Esophagus squamous epithelium (tissue), 5 donors: ENCODE data around the gene ADD3. TPM values are rescaled to one million over a fixed set of nuclear protein-coding genes. Genes with fewer than 3 reads are reported as not detected.

Source experiments
- DNase-seq: peaks from one replicate; lab custom pipeline; 2025; lab: John Stamatoyannopoulos, UW
- H3K27ac ChIP-seq, 4 donors: fragments of 200-600 bp; sonication (generic); one replicate each; pipeline ENCODE4 v1.5.1; 2016 to 2019; ENCODE audit warnings: mild to moderate bottlenecking in 1 of 4
- H3K27me3 ChIP-seq, 4 donors: fragments of 200-600 bp; sonication (generic); 1 replicate in 3 of 4; 2 replicates in 1 of 4; pipeline versions ENCODE4 v1.5.1 to v1.6.0; 2017 to 2021; ENCODE audit warnings: antibody characterized with exemption in 1 of 4
- H3K36me3 ChIP-seq, 3 donors: fragments of 200-600 bp; sonication (generic); one replicate each; pipeline ENCODE4 v1.5.1; 2016 to 2019
- H3K4me1 ChIP-seq, 3 donors: fragments of 200-600 bp; sonication (generic); one replicate each; pipeline ENCODE4 v1.5.1; 2017 to 2019
- H3K4me3 ChIP-seq, 4 donors: fragments of 200-600 bp; sonication (generic); 1 replicate in 3 of 4; 2 replicates in 1 of 4; pipeline ENCODE4 v1.5.1; 2016 to 2019; ENCODE audit warnings: mild to moderate bottlenecking in 2 of 4, moderate library complexity in 1 of 4
- H3K9me3 ChIP-seq, 3 donors: fragments of 200-600 bp; sonication (generic); one replicate each; pipeline ENCODE4 v1.5.1; 2016 to 2019
- POLR2A ChIP-seq, 4 donors: fragments of 450-650 bp; IDR thresholded peaks; one replicate each; pipeline ENCODE4 v1.6.1; 2017; ENCODE audit warnings: antibody characterized with exemption in 4 of 4, mild to moderate bottlenecking in 4 of 4, moderate library complexity in 3 of 4
- WGBS, 2 donors: methylation state at CpG; one replicate each; pipeline ENCODE4 v1.1.5; 2018; 5-methylcytosine and 5-hydroxymethylcytosine counted together
- intact Hi-C: fragments of 100-400 bp; cut with DNase I; formaldehyde crosslinking; loops from one replicate; pipeline ENCODE4 v1.15.0; 2022
- total RNA-seq, 4 donors: library from RNA; depleted of rRNA; stranded (reverse); fragments of >200 nt; gene quantifications; one replicate each; pipeline ENCODE4 v1.1.0, GENCODE V29; 2016
- TF ChIP-seq, protein P1 (sequence below), 6 experiments: fragments of 450-650 bp in 4 of 6; fragments of 200-600 bp in 2 of 6; sonication (generic) in 2 of 6; IDR thresholded peaks; one replicate each; pipeline ENCODE4 v1.5.1; 2016 to 2019; ENCODE audit warnings: antibody characterized with exemption in 6 of 6, mild to moderate bottlenecking in 4 of 6, moderate library complexity in 4 of 6
- donor health status: DM: yes; HTN: yes; CAD: no.

Gene ADD3
- total RNA-seq, 4 donors from 2014 or later: 52.5 to 214 (median 145) TPM

DNA sequence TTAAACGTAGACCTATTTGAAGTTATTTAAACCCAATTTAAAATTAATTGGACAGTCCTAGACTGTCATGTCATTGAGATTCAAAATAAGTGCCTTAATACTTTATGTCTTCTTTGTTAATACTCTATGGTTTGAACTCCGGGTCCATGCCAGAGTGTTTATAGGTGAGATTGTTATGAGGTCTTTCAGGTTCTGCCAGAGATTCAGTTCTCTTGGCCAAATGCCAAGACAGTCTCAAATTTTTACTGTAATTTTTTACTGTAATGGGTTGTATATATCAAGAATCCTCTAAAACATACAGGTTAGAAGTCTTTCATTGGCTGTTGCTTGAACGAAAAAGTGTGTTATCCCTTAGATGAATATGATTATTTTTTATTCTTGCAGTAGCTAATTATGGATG lies 3.9 kb downstream of the ADD3 start:
- TF ChIP-seq, protein P1, sequence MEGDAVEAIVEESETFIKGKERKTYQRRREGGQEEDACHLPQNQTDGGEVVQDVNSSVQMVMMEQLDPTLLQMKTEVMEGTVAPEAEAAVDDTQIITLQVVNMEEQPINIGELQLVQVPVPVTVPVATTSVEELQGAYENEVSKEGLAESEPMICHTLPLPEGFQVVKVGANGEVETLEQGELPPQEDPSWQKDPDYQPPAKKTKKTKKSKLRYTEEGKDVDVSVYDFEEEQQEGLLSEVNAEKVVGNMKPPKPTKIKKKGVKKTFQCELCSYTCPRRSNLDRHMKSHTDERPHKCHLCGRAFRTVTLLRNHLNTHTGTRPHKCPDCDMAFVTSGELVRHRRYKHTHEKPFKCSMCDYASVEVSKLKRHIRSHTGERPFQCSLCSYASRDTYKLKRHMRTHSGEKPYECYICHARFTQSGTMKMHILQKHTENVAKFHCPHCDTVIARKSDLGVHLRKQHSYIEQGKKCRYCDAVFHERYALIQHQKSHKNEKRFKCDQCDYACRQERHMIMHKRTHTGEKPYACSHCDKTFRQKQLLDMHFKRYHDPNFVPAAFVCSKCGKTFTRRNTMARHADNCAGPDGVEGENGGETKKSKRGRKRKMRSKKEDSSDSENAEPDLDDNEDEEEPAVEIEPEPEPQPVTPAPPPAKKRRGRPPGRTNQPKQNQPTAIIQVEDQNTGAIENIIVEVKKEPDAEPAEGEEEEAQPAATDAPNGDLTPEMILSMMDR (IDR thresholded peaks at IDR 0.05): no peak
- TF ChIP-seq POLR2A (IDR thresholded peaks at IDR 0.05): no peak
- WGBS, 2 donors: 47 to 67% methylated on average over 3 of the region's 3 CpGs
- DNase-seq: no peak
- Histone ChIP-seq H3K27ac (no peak overlapping the region), H3K36me3 (no peaks in the 10 kb centered on the region), H3K27me3 (no peaks in the 10 kb centered on the region), H3K4me1 (peaks cover 20 to 82% (median 22%) of the 10 kb centered on the region in 3 donors), H3K4me3 (no peak overlapping the region), H3K9me3 (no peaks in the 10 kb centered on the region)
- intact Hi-C loops: no loop called here

DNA sequence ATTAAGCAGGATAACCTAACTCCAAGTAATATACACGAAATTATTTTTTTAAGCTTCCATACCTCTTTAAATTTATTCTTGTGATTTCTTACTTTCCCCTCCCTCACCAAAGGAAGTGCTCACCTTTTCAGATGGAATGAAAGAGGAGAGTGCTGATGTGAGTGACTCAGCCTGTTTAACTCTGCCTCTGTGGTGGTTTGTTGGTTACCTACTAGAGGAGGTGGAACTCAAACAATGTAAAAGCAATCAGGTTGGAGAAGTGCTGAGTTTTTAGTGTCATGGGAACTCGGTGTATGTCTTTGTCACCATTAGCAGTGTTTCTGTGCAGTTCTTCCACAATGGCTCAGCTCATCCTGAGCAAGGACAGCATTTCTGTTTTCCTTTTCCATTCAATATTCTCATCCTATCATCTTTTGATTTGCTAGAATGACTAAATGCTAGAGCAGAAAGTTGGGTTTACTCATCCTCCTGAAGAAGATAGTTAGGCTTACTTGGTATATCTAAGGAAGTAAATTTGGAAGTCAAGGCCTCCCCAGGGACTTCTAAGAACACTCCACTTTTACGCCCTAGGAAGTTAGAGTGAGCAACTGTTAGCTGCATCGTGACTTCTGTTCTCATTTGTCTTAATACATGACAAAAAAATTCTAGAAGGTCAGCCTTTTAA lies 6.0 kb downstream of the ADD3 start:
- H3K4me1 ChIP-seq: peaks cover 13 to 82% (median 22%) of the 10 kb centered on the region in 3 donors
- WGBS, 2 donors: 55 to 61% methylated on average over 4 of the region's 4 CpGs
- no peak for DNase-seq
- no peak overlapping the region for H3K4me3 ChIP-seq
- H3K27ac ChIP-seq: peak overlapping the region in 1 of 4 donors; percentile 16
- TF ChIP-seq, protein P1 (IDR thresholded peaks at IDR 0.05): no peak
- no peak for TF ChIP-seq POLR2A (IDR thresholded peaks at IDR 0.05)
- H3K36me3 ChIP-seq: no peaks in the 10 kb centered on the region
- intact Hi-C loops: no loop called here
- no peaks in the 10 kb centered on the region for H3K27me3 ChIP-seq
- no peaks in the 10 kb centered on the region for H3K9me3 ChIP-seq

DNA sequence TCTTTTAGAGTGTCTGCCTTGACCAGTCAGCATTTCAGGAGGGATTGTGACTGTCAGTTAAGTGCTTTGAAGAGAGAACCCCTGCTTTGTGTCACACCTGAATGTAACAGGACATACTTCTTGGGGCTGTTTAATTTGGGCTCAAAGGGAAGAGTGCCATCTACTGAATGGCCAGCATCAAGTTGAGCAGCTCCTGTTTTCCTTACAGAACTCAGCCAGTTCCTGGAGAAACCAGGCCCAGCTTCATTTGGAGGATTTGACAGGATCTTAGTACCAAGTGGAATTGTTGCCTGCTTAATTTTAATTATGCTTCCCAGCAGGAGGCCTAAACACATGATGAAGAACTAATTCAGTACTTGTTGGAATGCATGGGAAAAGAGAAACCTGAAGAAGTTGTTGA lies 8.3 kb downstream of the ADD3 start:
- Histone ChIP-seq H3K4me3 (no peak overlapping the region), H3K36me3 (no peaks in the 10 kb centered on the region), H3K9me3 (no peaks in the 10 kb centered on the region), H3K4me1 (peaks cover 0 to 63% (median 10%) of the 10 kb centered on the region in 3 donors), H3K27me3 (no peaks in the 10 kb centered on the region), H3K27ac (peak overlapping the region in 1 of 4 donors; percentile 4)
- TF ChIP-seq POLR2A (IDR thresholded peaks at IDR 0.05): no peak
- TF ChIP-seq, protein P1 (IDR thresholded peaks at IDR 0.05): peak in 3 of 6 experiments; percentile 18 to 36 (median 33)
- DNase-seq: no peak
- intact Hi-C loops: no loop called here

DNA sequence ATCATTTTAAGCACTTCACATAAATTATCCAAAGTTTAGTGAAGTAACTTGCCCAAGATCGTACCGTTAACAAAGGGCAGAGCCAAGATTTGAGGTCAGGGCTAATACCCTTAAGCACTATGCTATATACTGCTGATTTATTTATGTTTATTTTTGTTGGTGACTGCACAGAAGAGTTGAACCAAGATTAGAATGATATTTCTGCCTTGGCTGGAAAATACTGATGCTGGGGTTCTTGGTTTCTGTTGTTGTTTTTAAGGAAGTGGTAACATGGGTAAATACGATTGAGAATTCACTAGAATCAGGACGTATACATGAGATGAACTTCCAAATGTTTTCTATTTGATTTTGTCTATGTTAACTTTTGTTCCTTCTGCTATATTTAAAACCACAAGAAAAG lies 9.3 kb downstream of the ADD3 start:
- H3K27me3 ChIP-seq: no peaks in the 10 kb centered on the region

DNA sequence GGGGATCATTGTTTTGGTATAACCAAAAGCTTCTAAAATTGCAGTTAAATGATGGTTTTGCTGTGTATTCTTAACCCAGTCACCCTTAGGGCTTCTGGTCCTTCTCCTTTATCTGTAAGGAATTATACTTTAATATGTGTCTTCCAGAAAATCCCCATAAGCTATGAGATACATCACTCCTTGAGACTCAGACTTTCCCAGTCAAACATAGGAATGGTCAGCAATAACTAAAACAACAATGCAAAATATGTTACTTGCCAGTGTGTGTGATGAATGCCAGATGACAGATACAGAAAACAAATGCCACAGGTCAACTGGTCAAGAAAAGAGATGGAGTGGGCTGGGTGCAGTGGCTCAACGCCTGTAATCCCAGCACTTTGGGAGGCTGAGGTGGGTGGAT lies 10.1 kb downstream of the ADD3 start:
- Histone ChIP-seq H3K27ac (no peak overlapping the region), H3K27me3 (no peaks in the 10 kb centered on the region), H3K36me3 (no peaks in the 10 kb centered on the region), H3K4me1 (peaks cover 0 to 49% (median 8%) of the 10 kb centered on the region in 3 donors), H3K4me3 (no peak overlapping the region), H3K9me3 (no peaks in the 10 kb centered on the region)
- TF ChIP-seq, protein P1 (IDR thresholded peaks at IDR 0.05): no peak
- no peak for TF ChIP-seq POLR2A (IDR thresholded peaks at IDR 0.05)
- no peak for DNase-seq
- 71 to 100% methylated on average over 1 of the region's 1 CpG for WGBS, 2 donors
- intact Hi-C loops: no loop called here

More for the DNA sequence above, 9.3 kb downstream of the ADD3 start:
- DNase-seq: no peak
- no peak overlapping the region for H3K4me3 ChIP-seq
- TF ChIP-seq POLR2A (IDR thresholded peaks at IDR 0.05): no peak
- TF ChIP-seq, protein P1 (IDR thresholded peaks at IDR 0.05): no peak
- no peaks in the 10 kb centered on the region for H3K36me3 ChIP-seq
- intact Hi-C loops: no loop called here
- WGBS, 2 donors: 51 to 57% methylated on average over 4 of the region's 4 CpGs
- no peaks in the 10 kb centered on the region for H3K9me3 ChIP-seq
- H3K27ac ChIP-seq: no peak overlapping the region
- peaks cover 0 to 53% (median 8%) of the 10 kb centered on the region in 3 donors for H3K4me1 ChIP-seq
